ENCODE results near the gene LRRFIP1.
A peak's percentile ranks its signal among the peaks of the same experiment; 100 is the strongest.
"Not testable (repeated sequence)": the region's sequence is repeated elsewhere in the genome, so short reads cannot be mapped to it uniquely, and the experiment has no call there.

The LRRFIP1 gene

GRCh38 chr2:237688081-237688480 lies 60.7 kb downstream of the LRRFIP1 start:
- no peak for DNase-seq (ENCODE audit: low read depth, low spot score)

GRCh38 chr2:237688541-237688940 lies 61.2 kb downstream of the LRRFIP1 start:
- not testable (repeated sequence) for DNase-seq (ENCODE audit: low read depth, low spot score)

- no peak for DNase-seq (ENCODE audit: low read depth, low spot score)
Observed at GRCh38 chr2:237689336-237690131, 62.1 kb downstream of the LRRFIP1 start.

- DNase-seq (ENCODE audit: low read depth, low spot score) = peak; percentile 80
Observed at GRCh38 chr2:237691029-237691907, 63.9 kb downstream of the LRRFIP1 start.

GRCh38 chr2:237691908-237692600 lies 64.7 kb downstream of the LRRFIP1 start:
- DNase-seq (ENCODE audit: low read depth, low spot score) = peak; percentile 70

GRCh38 chr2:237692601-237693290 lies 65.4 kb downstream of the LRRFIP1 start:
- peak; percentile 77 for DNase-seq (ENCODE audit: low read depth, low spot score)

GRCh38 chr2:237693291-237693994 lies 66.1 kb downstream of the LRRFIP1 start:
- DNase-seq (ENCODE audit: low read depth, low spot score) = no peak

GRCh38 chr2:237694415-237695194 lies 67.2 kb downstream of the LRRFIP1 start:
- no peak for DNase-seq (ENCODE audit: low read depth, low spot score)

GRCh38 chr2:237695201-237695780 lies 67.9 kb downstream of the LRRFIP1 start:
- no peak for DNase-seq (ENCODE audit: low read depth, low spot score)

GRCh38 chr2:237696461-237696860 lies 69.1 kb downstream of the LRRFIP1 start:
- peak; percentile 37 for DNase-seq (ENCODE audit: low read depth, low spot score)

- DNase-seq (ENCODE audit: low read depth, low spot score) = peak; percentile 65
Observed at GRCh38 chr2:237697586-237698357, 70.4 kb downstream of the LRRFIP1 start.

- no peak for DNase-seq (ENCODE audit: low read depth, low spot score)
Observed at GRCh38 chr2:237698358-237698694, 70.9 kb downstream of the LRRFIP1 start.

- DNase-seq (ENCODE audit: low read depth, low spot score) = no peak
Observed at GRCh38 chr2:237699870-237700511, 72.6 kb downstream of the LRRFIP1 start.

GRCh38 chr2:237700512-237701032 lies 73.2 kb downstream of the LRRFIP1 start:
- DNase-seq (ENCODE audit: low read depth, low spot score) = peak; percentile 58

- DNase-seq (ENCODE audit: low read depth, low spot score) = no peak
Observed at GRCh38 chr2:237701033-237701858, 73.9 kb downstream of the LRRFIP1 start.

GRCh38 chr2:237701859-237702390 lies 74.5 kb downstream of the LRRFIP1 start:
- DNase-seq (ENCODE audit: low read depth, low spot score) = no peak

Measured in ELF-1 (cell line).